HL-60 (cell line): ENCODE results near the gene OR9G1.
"Not testable (repeated sequence)": the region's sequence is repeated elsewhere in the genome, so short reads cannot be mapped to it uniquely, and the experiment has no call there.

ENCODE experiments used
- DNase-seq, 2 experiments: peaks; one replicate each; pipeline ENCODE4 v3.0.0-alpha.2; 2010 to 2020; ENCODE audit warnings: low read depth in 1 of 2, low spot score in 1 of 2
- H3K27ac ChIP-seq: fragments of 250-450 bp; sonication (Bioruptor Pico); replicated peaks from 2 replicates; pipeline ENCODE4 v1.5.1; 2020; ENCODE audit warnings: mild to moderate bottlenecking, moderate library complexity
- H3K27me3 ChIP-seq: fragments of 250-450 bp; sonication (Bioruptor Pico); 2 replicates; pipeline ENCODE4 v1.5.1; 2021; ENCODE audit warnings: mild to moderate bottlenecking, moderate library complexity; ENCODE audit not compliant: insufficient read depth, poor library complexity, severe bottlenecking
- H3K4me3 ChIP-seq: replicated peaks from 2 replicates; pipeline ENCODE4 v1.5.1; 2011; ENCODE audit warnings: mild to moderate bottlenecking, control low read depth, low read length; ENCODE audit not compliant: insufficient read depth
- GABPA ChIP-seq: IDR thresholded peaks from 2 replicates; pipeline ENCODE4 v1.6.1; 2012; ENCODE audit warnings: low read depth
- POLR2AphosphoS5 ChIP-seq: IDR thresholded peaks from 2 replicates; pipeline ENCODE4 v1.6.1; 2012; ENCODE audit warnings: low read depth
- SPI1 ChIP-seq: IDR thresholded peaks from 2 replicates; pipeline ENCODE4 v1.6.1; 2012; ENCODE audit warnings: low read depth, mild to moderate bottlenecking, borderline replicate concordance
- TF ChIP-seq, protein P1 (sequence below): IDR thresholded peaks from 2 replicates; pipeline ENCODE4 v1.6.1; 2012; ENCODE audit warnings: low read depth; ENCODE audit not compliant: insufficient replicate concordance
- TF ChIP-seq, protein P2 (sequence below): IDR thresholded peaks from one replicate; pipeline ENCODE4 v1.5.1; 2011; ENCODE audit warnings: low read length, control low read depth, inconsistent platforms; ENCODE audit not compliant: insufficient read depth

The OR9G1 gene

DNA sequence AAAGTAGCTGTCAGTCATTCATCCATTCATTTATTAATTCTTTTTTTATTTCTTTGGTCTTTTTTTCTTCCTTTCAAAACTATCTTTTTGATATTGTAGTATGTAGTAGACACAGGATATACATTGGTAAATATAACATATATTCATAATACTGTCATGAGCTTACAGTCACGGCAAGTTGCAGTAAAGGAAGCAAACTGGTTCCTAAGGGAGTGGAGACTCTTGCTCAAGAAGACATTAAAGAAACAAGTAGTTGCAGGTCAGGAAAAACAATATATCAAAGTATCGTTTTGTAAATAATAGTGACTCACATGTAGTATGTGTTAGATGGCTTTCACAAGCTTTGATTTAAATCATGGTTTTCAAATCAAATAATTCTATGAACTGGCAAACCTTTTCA is 27.9 kb upstream of the OR9G1 start:
- TF ChIP-seq, protein P1, sequence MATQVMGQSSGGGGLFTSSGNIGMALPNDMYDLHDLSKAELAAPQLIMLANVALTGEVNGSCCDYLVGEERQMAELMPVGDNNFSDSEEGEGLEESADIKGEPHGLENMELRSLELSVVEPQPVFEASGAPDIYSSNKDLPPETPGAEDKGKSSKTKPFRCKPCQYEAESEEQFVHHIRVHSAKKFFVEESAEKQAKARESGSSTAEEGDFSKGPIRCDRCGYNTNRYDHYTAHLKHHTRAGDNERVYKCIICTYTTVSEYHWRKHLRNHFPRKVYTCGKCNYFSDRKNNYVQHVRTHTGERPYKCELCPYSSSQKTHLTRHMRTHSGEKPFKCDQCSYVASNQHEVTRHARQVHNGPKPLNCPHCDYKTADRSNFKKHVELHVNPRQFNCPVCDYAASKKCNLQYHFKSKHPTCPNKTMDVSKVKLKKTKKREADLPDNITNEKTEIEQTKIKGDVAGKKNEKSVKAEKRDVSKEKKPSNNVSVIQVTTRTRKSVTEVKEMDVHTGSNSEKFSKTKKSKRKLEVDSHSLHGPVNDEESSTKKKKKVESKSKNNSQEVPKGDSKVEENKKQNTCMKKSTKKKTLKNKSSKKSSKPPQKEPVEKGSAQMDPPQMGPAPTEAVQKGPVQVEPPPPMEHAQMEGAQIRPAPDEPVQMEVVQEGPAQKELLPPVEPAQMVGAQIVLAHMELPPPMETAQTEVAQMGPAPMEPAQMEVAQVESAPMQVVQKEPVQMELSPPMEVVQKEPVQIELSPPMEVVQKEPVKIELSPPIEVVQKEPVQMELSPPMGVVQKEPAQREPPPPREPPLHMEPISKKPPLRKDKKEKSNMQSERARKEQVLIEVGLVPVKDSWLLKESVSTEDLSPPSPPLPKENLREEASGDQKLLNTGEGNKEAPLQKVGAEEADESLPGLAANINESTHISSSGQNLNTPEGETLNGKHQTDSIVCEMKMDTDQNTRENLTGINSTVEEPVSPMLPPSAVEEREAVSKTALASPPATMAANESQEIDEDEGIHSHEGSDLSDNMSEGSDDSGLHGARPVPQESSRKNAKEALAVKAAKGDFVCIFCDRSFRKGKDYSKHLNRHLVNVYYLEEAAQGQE = no peak
- TF ChIP-seq, protein P2, sequence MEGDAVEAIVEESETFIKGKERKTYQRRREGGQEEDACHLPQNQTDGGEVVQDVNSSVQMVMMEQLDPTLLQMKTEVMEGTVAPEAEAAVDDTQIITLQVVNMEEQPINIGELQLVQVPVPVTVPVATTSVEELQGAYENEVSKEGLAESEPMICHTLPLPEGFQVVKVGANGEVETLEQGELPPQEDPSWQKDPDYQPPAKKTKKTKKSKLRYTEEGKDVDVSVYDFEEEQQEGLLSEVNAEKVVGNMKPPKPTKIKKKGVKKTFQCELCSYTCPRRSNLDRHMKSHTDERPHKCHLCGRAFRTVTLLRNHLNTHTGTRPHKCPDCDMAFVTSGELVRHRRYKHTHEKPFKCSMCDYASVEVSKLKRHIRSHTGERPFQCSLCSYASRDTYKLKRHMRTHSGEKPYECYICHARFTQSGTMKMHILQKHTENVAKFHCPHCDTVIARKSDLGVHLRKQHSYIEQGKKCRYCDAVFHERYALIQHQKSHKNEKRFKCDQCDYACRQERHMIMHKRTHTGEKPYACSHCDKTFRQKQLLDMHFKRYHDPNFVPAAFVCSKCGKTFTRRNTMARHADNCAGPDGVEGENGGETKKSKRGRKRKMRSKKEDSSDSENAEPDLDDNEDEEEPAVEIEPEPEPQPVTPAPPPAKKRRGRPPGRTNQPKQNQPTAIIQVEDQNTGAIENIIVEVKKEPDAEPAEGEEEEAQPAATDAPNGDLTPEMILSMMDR = no peak
- TF ChIP-seq SPI1 (no peak), POLR2AphosphoS5 (no peak), GABPA (no peak)
- DNase-seq = no peak
- Histone ChIP-seq H3K27ac (no peak overlapping the region), H3K4me3 (no peak overlapping the region), H3K27me3 (peaks cover 2% of the 10 kb centered on the region)

DNA sequence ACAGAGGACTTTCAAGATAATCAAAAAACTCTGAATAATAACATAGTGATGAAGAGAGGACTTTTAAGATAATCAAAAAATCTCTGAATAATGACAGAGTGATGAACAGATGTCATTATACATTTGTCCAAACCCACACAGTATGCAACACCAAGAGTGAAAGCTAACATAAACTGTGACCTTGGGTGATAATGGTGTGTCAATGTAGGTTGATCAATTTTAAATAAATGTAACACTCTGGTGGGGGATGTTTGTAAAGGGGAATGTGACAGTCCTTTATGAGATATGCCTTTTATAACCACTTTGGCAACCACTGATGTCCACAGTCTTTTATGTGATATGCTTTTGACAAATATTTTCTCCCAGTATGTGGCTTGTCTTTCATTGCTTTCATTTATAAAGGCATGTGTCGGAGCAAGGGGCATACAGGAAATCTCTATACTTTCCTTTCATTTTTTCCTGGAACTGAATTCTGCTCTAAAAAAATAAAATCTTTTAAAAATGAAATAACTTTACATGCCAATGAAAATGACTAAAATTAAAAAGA is 10.3 kb upstream of the OR9G1 start:
- TF ChIP-seq, protein P1 = no peak
- TF ChIP-seq, protein P2 = no peak
- no peak for TF ChIP-seq GABPA
- no peak for TF ChIP-seq SPI1
- TF ChIP-seq POLR2AphosphoS5 = no peak
- no peak for DNase-seq
- H3K27ac ChIP-seq = no peak overlapping the region
- no peaks in the 10 kb centered on the region for H3K27me3 ChIP-seq
- H3K4me3 ChIP-seq = no peak overlapping the region

DNA sequence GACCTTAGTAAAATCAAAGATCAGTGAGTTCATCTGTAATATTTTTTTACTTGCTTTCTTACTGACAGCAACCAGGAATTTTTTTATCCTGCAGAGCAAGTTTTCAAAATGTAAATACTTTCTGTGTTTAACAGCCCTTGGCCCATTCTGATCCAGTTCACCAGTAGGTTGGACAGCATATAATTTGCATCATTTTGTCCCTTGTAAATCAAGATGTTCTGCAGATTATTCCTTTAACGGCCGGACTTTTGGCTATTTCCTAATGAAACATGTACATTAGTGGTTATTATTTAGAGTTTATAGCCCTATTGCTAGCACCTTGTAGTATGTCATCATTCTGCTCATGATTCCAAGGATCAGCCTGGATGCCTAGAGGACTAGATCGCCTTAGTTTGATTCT is 7.7 kb upstream of the OR9G1 start:
- H3K4me3 ChIP-seq, DNase-seq: not testable (repeated sequence)

DNA sequence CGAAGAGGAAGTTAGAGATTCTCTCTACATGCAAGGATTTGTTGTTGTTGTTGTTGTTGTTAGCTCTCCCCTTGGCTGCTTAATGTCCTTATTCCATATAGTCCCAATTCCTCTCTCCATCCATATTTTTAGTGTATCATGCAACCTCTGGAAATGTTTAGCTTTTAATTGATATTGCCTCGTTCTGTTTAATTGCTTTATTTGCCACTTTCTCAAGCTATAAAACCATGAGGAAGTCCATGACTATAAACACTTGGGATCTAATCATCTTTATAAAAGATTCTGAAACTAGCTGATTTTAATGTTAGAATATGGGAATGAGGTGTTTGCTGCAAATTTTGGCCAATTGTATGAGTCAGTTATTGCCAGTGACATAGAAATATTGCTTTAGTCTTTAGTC is 5.5 kb upstream of the OR9G1 start:
- no peak for DNase-seq
- Histone ChIP-seq H3K27ac (no peak overlapping the region), H3K27me3 (no peaks in the 10 kb centered on the region)

More for the DNA sequence above, 7.7 kb upstream of the OR9G1 start:
- H3K27me3 ChIP-seq, H3K27ac ChIP-seq: not testable (repeated sequence)

DNA sequence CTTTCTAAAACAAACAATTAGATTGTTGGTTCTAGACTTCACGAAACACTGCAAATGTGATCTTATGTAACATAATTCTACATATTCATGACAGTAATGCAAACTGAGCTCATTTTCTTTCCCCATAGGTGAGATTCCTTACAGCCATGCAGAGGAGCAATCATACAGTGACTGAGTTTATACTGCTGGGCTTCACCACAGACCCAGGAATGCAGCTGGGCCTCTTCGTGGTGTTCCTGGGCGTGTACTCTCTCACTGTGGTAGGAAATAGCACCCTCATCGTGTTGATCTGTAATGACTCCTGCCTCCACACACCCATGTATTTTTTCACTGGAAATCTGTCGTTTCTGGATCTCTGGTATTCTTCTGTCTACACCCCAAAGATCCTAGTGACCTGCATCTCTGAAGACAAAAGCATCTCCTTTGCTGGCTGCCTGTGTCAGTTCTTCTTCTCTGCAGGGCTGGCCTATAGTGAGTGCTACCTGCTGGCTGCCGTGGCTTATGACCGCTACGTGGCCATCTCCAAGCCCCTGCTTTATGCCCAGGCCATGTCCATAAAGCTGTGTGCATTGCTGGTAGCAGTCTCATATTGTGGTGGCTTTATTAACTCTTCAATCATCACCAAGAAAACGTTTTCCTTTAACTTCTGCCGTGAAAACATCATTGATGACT is 1.5 kb downstream of the OR9G1 start:
- H3K4me3 ChIP-seq = no peak overlapping the region
- no peak overlapping the region for H3K27ac ChIP-seq
- TF ChIP-seq SPI1 = no peak
- no peak for TF ChIP-seq POLR2AphosphoS5
- TF ChIP-seq, protein P2 = no peak
- no peak for TF ChIP-seq GABPA
- TF ChIP-seq, protein P1 = no peak
- no peaks in the 10 kb centered on the region for H3K27me3 ChIP-seq
- DNase-seq = no peak

More for the DNA sequence above, 5.5 kb upstream of the OR9G1 start:
- no peak overlapping the region for H3K4me3 ChIP-seq
- TF ChIP-seq POLR2AphosphoS5 = no peak
- no peak for TF ChIP-seq GABPA
